ENCODE results near the gene EGFR.

Gene EGFR

GRCh38 chr7:55140941-55141278 is 122.1 kb downstream of the EGFR start:
- Histone ChIP-seq H3K79me2 (ENCODE audit: low read length) (no peaks in the 10 kb centered on the region), H2AFZ (ENCODE audit: low read length) (no peak overlapping the region)
- no peak for DNase-seq

GRCh38 chr7:55142919-55143600 is 124.2 kb downstream of the EGFR start:
- Histone ChIP-seq H3K9ac (ENCODE audit: low read length) (no peak overlapping the region), H3K27ac (ENCODE audit: low read length) (no peak overlapping the region), H2AFZ (ENCODE audit: low read length) (no peak overlapping the region), H3K4me1 (ENCODE audit: low read length) (no peaks in the 10 kb centered on the region), H3K4me2 (ENCODE audit: low read depth, low read length) (no peak overlapping the region), H3K79me2 (ENCODE audit: low read length) (no peaks in the 10 kb centered on the region), H3F3A (ENCODE audit: insufficient read depth, low read length) (no peaks in the 10 kb centered on the region), H4K20me1 (ENCODE audit: insufficient read depth, low read length) (no peaks in the 10 kb centered on the region), H3K27me3 (replicated peaks; ENCODE audit: insufficient read depth, low read length) (no peaks in the 10 kb centered on the region), H3K9me3 (replicated peaks; ENCODE audit: insufficient read depth, low read length) (no peaks in the 10 kb centered on the region), H3K4me3 (ENCODE audit: low read length) (no peak overlapping the region), H3K9me2 (replicated peaks; ENCODE audit: insufficient read depth, low read length) (no peaks in the 10 kb centered on the region), H3K36me3 (replicated peaks; ENCODE audit: insufficient read depth, low read length) (no peaks in the 10 kb centered on the region)
- no peak for DNase-seq
- TF ChIP-seq EZH2phosphoT487 (IDR thresholded peaks at IDR 0.05; ENCODE audit: low read length) (no peak), CTCF (IDR thresholded peaks at IDR 0.05; ENCODE audit: low read length) (no peak), EZH2 (optimal IDR thresholded peaks at IDR 0.05; ENCODE audit: low read depth, low read length) (no peak)

More at GRCh38 chr7:55140941-55141278, 122.1 kb downstream of the EGFR start:
- H3F3A ChIP-seq (ENCODE audit: insufficient read depth, low read length), result no peaks in the 10 kb centered on the region
- no peak overlapping the region for H3K9ac ChIP-seq (ENCODE audit: low read length)
- H3K27me3 ChIP-seq (replicated peaks; ENCODE audit: insufficient read depth, low read length), result no peaks in the 10 kb centered on the region
- H3K4me1 ChIP-seq (ENCODE audit: low read length), result no peaks in the 10 kb centered on the region
- H3K27ac ChIP-seq (ENCODE audit: low read length), result no peak overlapping the region
- H3K9me3 ChIP-seq (replicated peaks; ENCODE audit: insufficient read depth, low read length), result no peaks in the 10 kb centered on the region
- H3K9me2 ChIP-seq (replicated peaks; ENCODE audit: insufficient read depth, low read length), result no peaks in the 10 kb centered on the region
- H3K36me3 ChIP-seq (replicated peaks; ENCODE audit: insufficient read depth, low read length), result no peaks in the 10 kb centered on the region
- H3K4me3 ChIP-seq (ENCODE audit: low read length), result no peak overlapping the region
- H4K20me1 ChIP-seq (ENCODE audit: insufficient read depth, low read length), result no peaks in the 10 kb centered on the region
- no peak overlapping the region for H3K4me2 ChIP-seq (ENCODE audit: low read depth, low read length)
- TF ChIP-seq EZH2phosphoT487 (IDR thresholded peaks at IDR 0.05; ENCODE audit: low read length), result no peak
- no peak for TF ChIP-seq CTCF (IDR thresholded peaks at IDR 0.05; ENCODE audit: low read length)
- no peak for TF ChIP-seq EZH2 (optimal IDR thresholded peaks at IDR 0.05; ENCODE audit: low read depth, low read length)

- H3K4me3 ChIP-seq (ENCODE audit: low read length), result no peak overlapping the region
- no peak overlapping the region for H3K9ac ChIP-seq (ENCODE audit: low read length)
- no peaks in the 10 kb centered on the region for H3K36me3 ChIP-seq (replicated peaks; ENCODE audit: insufficient read depth, low read length)
- no peaks in the 10 kb centered on the region for H3K79me2 ChIP-seq (ENCODE audit: low read length)
- no peaks in the 10 kb centered on the region for H3K27me3 ChIP-seq (replicated peaks; ENCODE audit: insufficient read depth, low read length)
- H3K4me2 ChIP-seq (ENCODE audit: low read depth, low read length), result no peak overlapping the region
- no peaks in the 10 kb centered on the region for H3K4me1 ChIP-seq (ENCODE audit: low read length)
- H3K27ac ChIP-seq (ENCODE audit: low read length), result no peak overlapping the region
- TF ChIP-seq EZH2 (optimal IDR thresholded peaks at IDR 0.05; ENCODE audit: low read depth, low read length) (no peak), EZH2phosphoT487 (IDR thresholded peaks at IDR 0.05; ENCODE audit: low read length) (no peak), CTCF (IDR thresholded peaks at IDR 0.05; ENCODE audit: low read length) (no peak; the same call in 1 of the 2 replicates)
- H3K9me2 ChIP-seq (replicated peaks; ENCODE audit: insufficient read depth, low read length), result no peaks in the 10 kb centered on the region
- DNase-seq, result no peak
- H3K9me3 ChIP-seq (replicated peaks; ENCODE audit: insufficient read depth, low read length), result no peaks in the 10 kb centered on the region
- H2AFZ ChIP-seq (ENCODE audit: low read length), result no peak overlapping the region
- no peaks in the 10 kb centered on the region for H4K20me1 ChIP-seq (ENCODE audit: insufficient read depth, low read length)
- no peaks in the 10 kb centered on the region for H3F3A ChIP-seq (ENCODE audit: insufficient read depth, low read length)
Observed at GRCh38 chr7:55144333-55145317, 125.8 kb downstream of the EGFR start.
